ENCODE data around the gene MAGI3.
A peak's percentile ranks its signal among the peaks of the same experiment; 100 is the strongest.
"Not testable (repeated sequence)": the region's sequence is repeated elsewhere in the genome, so short reads cannot be mapped to it uniquely, and the experiment has no call there.

MAGI3 gene

GRCh38 chr1:113399062-113399583 is 8.8 kb downstream of the MAGI3 start:
- peak; percentile 75 to 87 for DNase-seq

- DNase-seq, result no peak
Observed at GRCh38 chr1:113401067-113401466, 10.8 kb downstream of the MAGI3 start.

- no peak for DNase-seq
Observed at GRCh38 chr1:113401728-113402127, 11.4 kb downstream of the MAGI3 start.

- DNase-seq, result no peak
Observed at GRCh38 chr1:113403065-113403464, 12.8 kb downstream of the MAGI3 start.

GRCh38 chr1:113405573-113405972 is 15.3 kb downstream of the MAGI3 start:
- no peak for DNase-seq

- not testable (repeated sequence) for DNase-seq
Observed at GRCh38 chr1:113406149-113406548, 15.8 kb downstream of the MAGI3 start.

- DNase-seq, result no peak
Observed at GRCh38 chr1:113409363-113409762, 19.0 kb downstream of the MAGI3 start.

GRCh38 chr1:113412020-113412419 is 21.7 kb downstream of the MAGI3 start:
- not testable (repeated sequence) for DNase-seq

- DNase-seq, result no peak
Observed at GRCh38 chr1:113415310-113416070, 25.2 kb downstream of the MAGI3 start.

- DNase-seq, result not testable (repeated sequence)
Observed at GRCh38 chr1:113416071-113416470, 25.8 kb downstream of the MAGI3 start.

GRCh38 chr1:113416496-113416895 is 26.2 kb downstream of the MAGI3 start:
- peak in 1 of 2 experiments; percentile 28 for DNase-seq

GRCh38 chr1:113422315-113423068 is 32.2 kb downstream of the MAGI3 start:
- DNase-seq, result no peak

GRCh38 chr1:113423826-113424225 is 33.5 kb downstream of the MAGI3 start:
- no peak for DNase-seq

GRCh38 chr1:113429461-113430153 is 39.3 kb downstream of the MAGI3 start:
- DNase-seq, result no peak

- DNase-seq, result no peak
Observed at GRCh38 chr1:113433184-113433583, 42.9 kb downstream of the MAGI3 start.

- DNase-seq, result no peak
Observed at GRCh38 chr1:113434081-113434873, 44.0 kb downstream of the MAGI3 start.

GRCh38 chr1:113434874-113435175 is 44.5 kb downstream of the MAGI3 start:
- no peak for DNase-seq

- no peak for DNase-seq
Observed at GRCh38 chr1:113437554-113438341, 47.4 kb downstream of the MAGI3 start.

- no peak for DNase-seq
Observed at GRCh38 chr1:113438505-113439276, 48.4 kb downstream of the MAGI3 start.

- DNase-seq, result no peak
Observed at GRCh38 chr1:113439277-113439670, 49.0 kb downstream of the MAGI3 start.

- DNase-seq, result no peak
Observed at GRCh38 chr1:113442131-113442530, 51.8 kb downstream of the MAGI3 start.

All from NCI-H524 (cell line).